HG03139 (cell line): ENCODE measurements around the gene ACTN4.
"Not testable (repeated sequence)": the region's sequence is repeated elsewhere in the genome, so short reads cannot be mapped to it uniquely, and the experiment has no call there.

Experiments
- ATAC-seq: cut with Tn5 transposase; IDR thresholded peaks from one replicate; pipeline ENCODE4 v1.9.1; 2021; ENCODE audit not compliant: unreplicated experiment

ACTN4 gene

GRCh38 chr19:38735257-38735686 is 87.8 kb downstream of the ACTN4 start:
- no peak for ATAC-seq

GRCh38 chr19:38736036-38736412 is 88.6 kb downstream of the ACTN4 start:
- no peak for ATAC-seq

GRCh38 chr19:38736413-38737280 is 89.2 kb downstream of the ACTN4 start:
- ATAC-seq, result no peak

- no peak for ATAC-seq
These were observed 89.9 kb downstream of the ACTN4 start for GRCh38 chr19:38737281-38737865.

- ATAC-seq, result no peak
These were observed 90.7 kb downstream of the ACTN4 start for GRCh38 chr19:38737921-38738737.

GRCh38 chr19:38739440-38740256 is 92.2 kb downstream of the ACTN4 start:
- no peak for ATAC-seq

- ATAC-seq, result no peak
These were observed 92.8 kb downstream of the ACTN4 start for GRCh38 chr19:38740257-38740592.

- ATAC-seq, result no peak
These were observed 93.5 kb downstream of the ACTN4 start for GRCh38 chr19:38740932-38741331.

GRCh38 chr19:38741670-38742069 is 94.2 kb downstream of the ACTN4 start:
- no peak for ATAC-seq

GRCh38 chr19:38742296-38742695 is 94.8 kb downstream of the ACTN4 start:
- ATAC-seq, result no peak

- no peak for ATAC-seq
These were observed 95.5 kb downstream of the ACTN4 start for GRCh38 chr19:38742906-38743305.

GRCh38 chr19:38743394-38744297 is 96.2 kb downstream of the ACTN4 start:
- no peak for ATAC-seq

GRCh38 chr19:38744298-38744681 is 96.8 kb downstream of the ACTN4 start, which contains the start of gene CAPN12:
TSS of gene CAPN12 (minus strand) at chr19:38744474. CDS start at chr19:38744165, 309 bp downstream.
- ATAC-seq, result no peak

- ATAC-seq, result no peak
These were observed 97.4 kb downstream of the ACTN4 start for GRCh38 chr19:38744874-38745273.

GRCh38 chr19:38745316-38745715 is 97.9 kb downstream of the ACTN4 start:
- no peak for ATAC-seq

GRCh38 chr19:38753783-38754182 is 106.3 kb downstream of the ACTN4 start:
- not testable (repeated sequence) for ATAC-seq

- not testable (repeated sequence) for ATAC-seq
These were observed 106.7 kb downstream of the ACTN4 start for GRCh38 chr19:38754196-38754595.

- no peak for ATAC-seq
These were observed 112.1 kb downstream of the ACTN4 start for GRCh38 chr19:38759590-38760003.

GRCh38 chr19:38760805-38761517 is 113.5 kb downstream of the ACTN4 start:
- not testable (repeated sequence) for ATAC-seq
